ENCODE measurements around the gene PLAA. TPM values are rescaled to one million over a fixed set of nuclear protein-coding genes. Genes with fewer than 3 reads are reported as not detected.
A peak's percentile ranks its signal among the peaks of the same experiment; 100 is the strongest.

PLAA gene
- total RNA-seq, 2 experiments from 2014 or later: 30.1 to 34.1 TPM

- intact Hi-C loops (cut with DNase I, micrococcal nuclease): loop anchor here (5.0 to 10.0 kb wide), 2 partner anchors 617 to 619 kb away; partner anchors contain the start of gene C9orf72 (in 2 of the 2)
- Histone ChIP-seq H3K27ac (ENCODE audit: low read depth in 1 of 2, low read length in 2 of 2) (peak overlapping the region; percentile 48 to 73), H3K9me3 (ENCODE audit: control insufficient read depth in 1 of 2, insufficient read depth in 1 of 2, low read length in 2 of 2) (no peaks in the 10 kb centered on the region), H3K4me1 (ENCODE audit: insufficient read depth, low read length) (peaks cover 15% of the 10 kb centered on the region), H3K36me3 (ENCODE audit: insufficient read depth, low read length) (no peaks in the 10 kb centered on the region), H3K27me3 (ENCODE audit: control insufficient read depth in 1 of 2, insufficient read depth in 2 of 2, low read length in 2 of 2) (no peaks in the 10 kb centered on the region), H3K4me3 (ENCODE audit: low read length) (peak overlapping the region; percentile 71)
- DNase-seq: peak in 2 of 14 experiments; percentile 31 to 37
- Mint-ChIP-seq H3K36me3 (ENCODE audit: low read depth) (peaks cover 11% of the 10 kb centered on the region), H3K9me3 (no peaks in the 10 kb centered on the region), H3K4me3 (peak overlapping the region; percentile 94), H3K4me1 (ENCODE audit: low read depth) (peaks cover 33% of the 10 kb centered on the region), H3K27me3 (peaks cover 2% of the 10 kb centered on the region), H3K27ac (peak overlapping the region; percentile 94)
- POLR2A ChIA-PET: interaction anchor here (0.6 to 2.9 kb wide), 6 partner anchors 8 to 618 kb away, joined by 3 to 49 read pairs (median 6); partner anchors contain the start of genes C9orf72, CAAP1 and PLAA
- CTCF ChIA-PET: interaction anchor here (1.1 to 3.1 kb wide), 2 partner anchors 8 to 63 kb away, joined by 8 to 16 read pairs; partner anchors contain the start of genes CAAP1 and PLAA
- no peak for ATAC-seq (ENCODE audit: poor library complexity)
- TF ChIP-seq CTCF (IDR thresholded peaks at IDR 0.05): no peak
These were observed 8.3 kb upstream of the PLAA start for GRCh38 chr9:26955222-26955903.

GRCh38 chr9:26954050-26954508, 7.0 kb upstream of the PLAA start:
- ATAC-seq (ENCODE audit: poor library complexity) (no peak), DNase-seq (peak in 3 of 14 experiments; percentile 32 to 48 (median 42))
- TF ChIP-seq CTCF (IDR thresholded peaks at IDR 0.05): no peak
- Histone ChIP-seq H3K4me1 (ENCODE audit: insufficient read depth, low read length) (peaks cover 15% of the 10 kb centered on the region), H3K27me3 (ENCODE audit: control insufficient read depth in 1 of 2, insufficient read depth in 2 of 2, low read length in 2 of 2) (no peaks in the 10 kb centered on the region), H3K4me3 (ENCODE audit: low read length) (no peak overlapping the region), H3K36me3 (ENCODE audit: insufficient read depth, low read length) (no peaks in the 10 kb centered on the region), H3K9me3 (ENCODE audit: control insufficient read depth in 1 of 2, insufficient read depth in 1 of 2, low read length in 2 of 2) (no peaks in the 10 kb centered on the region), H3K27ac (ENCODE audit: low read depth in 1 of 2, low read length in 2 of 2) (no peak overlapping the region)
- ChIA-PET POLR2A (interaction anchor here (2.9 kb wide), 1 partner anchor 61 kb away, joined by 26 read pairs; the partner anchor contains the start of gene CAAP1), CTCF (interaction anchor here (3.1 kb wide), 1 partner anchor 61 kb away, joined by 16 read pairs; the partner anchor contains the start of gene CAAP1)
- Mint-ChIP-seq H3K27ac (peak overlapping the region; percentile 12), H3K4me1 (ENCODE audit: low read depth) (peaks cover 33% of the 10 kb centered on the region), H3K27me3 (peaks cover 3% of the 10 kb centered on the region), H3K4me3 (peak overlapping the region; percentile 57), H3K9me3 (no peaks in the 10 kb centered on the region), H3K36me3 (ENCODE audit: low read depth) (peaks cover 11% of the 10 kb centered on the region)
- intact Hi-C loops (cut with DNase I, micrococcal nuclease): loop anchor here in 1 of 2 experiments (10.0 kb wide), 1 partner anchor 621 kb away; the partner anchor contains the start of gene C9orf72

GRCh38 chr9:26951794-26952193, 4.8 kb upstream of the PLAA start:
- intact Hi-C loops (cut with DNase I, micrococcal nuclease): loop anchor here in 1 of 2 experiments (10.0 kb wide), 1 partner anchor 623 kb away; the partner anchor contains the start of gene C9orf72
- Histone ChIP-seq H3K4me1 (ENCODE audit: insufficient read depth, low read length) (peaks cover 12% of the 10 kb centered on the region), H3K27ac (ENCODE audit: low read depth in 1 of 2, low read length in 2 of 2) (no peak overlapping the region), H3K4me3 (ENCODE audit: low read length) (no peak overlapping the region), H3K36me3 (ENCODE audit: insufficient read depth, low read length) (no peaks in the 10 kb centered on the region), H3K27me3 (ENCODE audit: control insufficient read depth in 1 of 2, insufficient read depth in 2 of 2, low read length in 2 of 2) (no peaks in the 10 kb centered on the region), H3K9me3 (ENCODE audit: control insufficient read depth in 1 of 2, insufficient read depth in 1 of 2, low read length in 2 of 2) (no peaks in the 10 kb centered on the region)
- DNase-seq (no peak), ATAC-seq (ENCODE audit: poor library complexity) (no peak)
- H3K4me1 Mint-ChIP-seq (ENCODE audit: low read depth): peaks cover 42% of the 10 kb centered on the region
- H3K36me3 Mint-ChIP-seq (ENCODE audit: low read depth): peaks cover 22% of the 10 kb centered on the region
- POLR2A ChIA-PET: no interaction called here
- no peak for TF ChIP-seq CTCF (IDR thresholded peaks at IDR 0.05)
- H3K27ac Mint-ChIP-seq: no peak overlapping the region
- no peak overlapping the region for H3K4me3 Mint-ChIP-seq
- peaks cover 3% of the 10 kb centered on the region for H3K27me3 Mint-ChIP-seq
- CTCF ChIA-PET: interaction anchor here (1.3 kb wide), 1 partner anchor 10 kb away, joined by 7 read pairs; no protein-coding TSS in a partner anchor
- no peaks in the 10 kb centered on the region for H3K9me3 Mint-ChIP-seq
